Measurements from ENCODE around the gene IGHMBP2. TPM values are rescaled to one million over a fixed set of nuclear protein-coding genes. Genes with fewer than 3 reads are reported as not detected.

IGHMBP2 gene
- total RNA-seq, 4 donors from 2014 or later: 15.5 to 22.3 (median 18.1) TPM

- Histone ChIP-seq H3K27ac (no peak overlapping the region), H3K9me3 (no peaks in the 10 kb centered on the region), H3K4me1 (peaks cover 7 to 19% of the 10 kb centered on the region in 2 donors), H3K36me3 (peaks cover 0 to 64% of the 10 kb centered on the region in 2 donors), H3K4me3 (no peak overlapping the region), H3K27me3 (no peaks in the 10 kb centered on the region)
- no peak for ATAC-seq
- TF ChIP-seq CTCF (IDR thresholded peaks at IDR 0.05 in 4 of 5, conservative IDR thresholded peaks at IDR 0.05 in 1 of 5) (no peak), POLR2A (IDR thresholded peaks at IDR 0.05) (no peak)
- intact Hi-C loops (cut with DNase I; ENCODE audit: low total_unique reads) (no loop called here), in situ Hi-C loops (cut with MboI; ENCODE audit: low sequenced_read_pairs in 4 of 4) (no loop called here)
- DNase-seq: no peak
Measured at GRCh38 chr11:68930991-68931855, 27.5 kb downstream of the IGHMBP2 start.

GRCh38 chr11:68931911-68932310, 28.2 kb downstream of the IGHMBP2 start:
- Histone ChIP-seq H3K9me3 (no peaks in the 10 kb centered on the region), H3K36me3 (peaks cover 0 to 64% of the 10 kb centered on the region in 2 donors), H3K4me1 (peaks cover 7 to 19% of the 10 kb centered on the region in 2 donors), H3K27me3 (no peaks in the 10 kb centered on the region), H3K27ac (no peak overlapping the region), H3K4me3 (no peak overlapping the region)
- TF ChIP-seq POLR2A (IDR thresholded peaks at IDR 0.05) (no peak), CTCF (IDR thresholded peaks at IDR 0.05 in 4 of 5, conservative IDR thresholded peaks at IDR 0.05 in 1 of 5) (no peak)
- intact Hi-C loops (cut with DNase I; ENCODE audit: low total_unique reads): no loop called here
- DNase-seq (no peak), ATAC-seq (no peak)
- in situ Hi-C loops (cut with MboI; ENCODE audit: low sequenced_read_pairs in 4 of 4): no loop called here

GRCh38 chr11:68932358-68932757, 28.7 kb downstream of the IGHMBP2 start:
- DNase-seq: no peak
- in situ Hi-C loops (cut with MboI; ENCODE audit: low sequenced_read_pairs in 4 of 4): no loop called here

GRCh38 chr11:68932933-68933577, 29.4 kb downstream of the IGHMBP2 start:
- intact Hi-C loops (cut with DNase I; ENCODE audit: low total_unique reads) (no loop called here), in situ Hi-C loops (cut with MboI; ENCODE audit: low sequenced_read_pairs in 4 of 4) (no loop called here)
- Histone ChIP-seq H3K4me3 (no peak overlapping the region), H3K9me3 (no peaks in the 10 kb centered on the region), H3K27me3 (no peaks in the 10 kb centered on the region), H3K27ac (no peak overlapping the region), H3K4me1 (peaks cover 7 to 12% of the 10 kb centered on the region in 2 donors), H3K36me3 (peaks cover 0 to 75% of the 10 kb centered on the region in 2 donors)
- no peak for TF ChIP-seq CTCF (IDR thresholded peaks at IDR 0.05 in 4 of 5, conservative IDR thresholded peaks at IDR 0.05 in 1 of 5)
- no peak for TF ChIP-seq POLR2A (IDR thresholded peaks at IDR 0.05)
- no peak for ATAC-seq
- DNase-seq: no peak

More at GRCh38 chr11:68932358-68932757, 28.7 kb downstream of the IGHMBP2 start:
- Histone ChIP-seq H3K27me3 (no peaks in the 10 kb centered on the region), H3K27ac (no peak overlapping the region), H3K36me3 (peaks cover 0 to 68% of the 10 kb centered on the region in 2 donors), H3K9me3 (no peaks in the 10 kb centered on the region), H3K4me1 (peaks cover 7 to 17% of the 10 kb centered on the region in 2 donors), H3K4me3 (no peak overlapping the region)
- intact Hi-C loops (cut with DNase I; ENCODE audit: low total_unique reads): no loop called here
- ATAC-seq: no peak
- TF ChIP-seq POLR2A (IDR thresholded peaks at IDR 0.05) (no peak), CTCF (IDR thresholded peaks at IDR 0.05 in 4 of 5, conservative IDR thresholded peaks at IDR 0.05 in 1 of 5) (no peak)

Data from gastrocnemius medialis (tissue), 4 donors.